GM23338 (cell line): ENCODE measurements around the gene ADGRF4. TPM values are rescaled to one million over a fixed set of nuclear protein-coding genes. Genes with fewer than 3 reads are reported as not detected.

ENCODE experiments used
- ATAC-seq: fragments of 200-7000 bp; cut with Tn5 transposase; 3 replicates; pipeline ENCODE4 v1.9.1; 2020
- DNase-seq: peaks from one replicate; pipeline ENCODE4 v3.0.0-alpha.2; 2015; ENCODE audit warnings: low spot score
- H2AFZ ChIP-seq: fragments of 200-600 bp; sonication (generic); 2 replicates; pipeline ENCODE4 v1.8.0; 2016; ENCODE audit warnings: antibody characterized with exemption, mild to moderate bottlenecking, moderate library complexity
- H3F3A ChIP-seq: fragments of 200-600 bp; sonication (generic); replicated peaks from 2 replicates; pipeline ENCODE4 v1.8.0; 2017; ENCODE audit warnings: antibody characterized with exemption, mixed run types, low read depth
- H3K27ac ChIP-seq: fragments of 200-600 bp; sonication (generic); 2 replicates; pipeline ENCODE4 v1.6.1; 2016; ENCODE audit warnings: low read depth
- H3K27me3 ChIP-seq: fragments of 200-600 bp; sonication (generic); 2 replicates; pipeline ENCODE4 v1.8.0; 2016; ENCODE audit warnings: mild to moderate bottlenecking, mixed run types, moderate library complexity; ENCODE audit not compliant: insufficient read depth
- H3K36me3 ChIP-seq: fragments of 200-600 bp; sonication (generic); 2 replicates; pipeline ENCODE4 v1.8.0; 2016; ENCODE audit warnings: mild to moderate bottlenecking; ENCODE audit not compliant: insufficient read depth
- H3K4me1 ChIP-seq: fragments of 200-600 bp; sonication (generic); 2 replicates; pipeline ENCODE4 v1.8.0; 2016; ENCODE audit warnings: mild to moderate bottlenecking, moderate library complexity; ENCODE audit not compliant: insufficient read depth
- H3K4me2 ChIP-seq: fragments of 200-600 bp; sonication (generic); 2 replicates; pipeline ENCODE4 v1.7.1; 2017; ENCODE audit warnings: mixed run types
- H3K4me3 ChIP-seq: fragments of 200-600 bp; sonication (generic); 2 replicates; pipeline ENCODE4 v1.6.1; 2016; ENCODE audit warnings: mixed run types
- H3K79me2 ChIP-seq: fragments of 200-600 bp; sonication (generic); replicated peaks from 2 replicates; pipeline ENCODE4 v1.8.0; 2017; ENCODE audit warnings: mild to moderate bottlenecking; ENCODE audit not compliant: insufficient read depth
- H3K9me2 ChIP-seq: fragments of 200-600 bp; sonication (generic); 2 replicates; pipeline ENCODE4 v1.8.0; 2017; ENCODE audit not compliant: insufficient read depth
- H4K20me1 ChIP-seq: fragments of 200-600 bp; sonication (generic); replicated peaks from 2 replicates; pipeline ENCODE4 v1.8.0; 2017; ENCODE audit warnings: mild to moderate bottlenecking; ENCODE audit not compliant: insufficient read depth
- H3K27ac Mint-ChIP-seq: 2 replicates; pipeline ENCODE4 v1.8.0; 2020; ENCODE audit warnings: inconsistent platforms, mild to moderate bottlenecking, moderate library complexity, mixed read lengths
- H3K27me3 Mint-ChIP-seq: 3 replicates; pipeline ENCODE4 v1.8.0; 2022; ENCODE audit warnings: low read depth, mild to moderate bottlenecking, moderate library complexity, mixed read lengths, inconsistent platforms; ENCODE audit not compliant: insufficient read depth, poor library complexity
- H3K36me3 Mint-ChIP-seq: 3 replicates; pipeline ENCODE4 v1.8.0; 2021; ENCODE audit warnings: low read depth, mild to moderate bottlenecking, inconsistent platforms, moderate library complexity, mixed read lengths
- H3K4me1 Mint-ChIP-seq: 3 replicates; pipeline ENCODE4 v1.8.0; 2020; ENCODE audit warnings: mild to moderate bottlenecking, inconsistent platforms, mixed read lengths
- H3K4me3 Mint-ChIP-seq: 3 replicates; pipeline ENCODE4 v1.8.0; 2021; ENCODE audit warnings: moderate library complexity, mild to moderate bottlenecking, inconsistent platforms, mixed read lengths
- H3K9me3 Mint-ChIP-seq: 3 replicates; pipeline ENCODE4 v1.8.0; 2020; ENCODE audit warnings: moderate library complexity, mild to moderate bottlenecking, inconsistent platforms, mixed read lengths
- CREB1 ChIP-seq: fragments of 250-450 bp; sonication (Bioruptor Pico); IDR thresholded peaks from 2 replicates; pipeline ENCODE4 v1.5.0; 2020; ENCODE audit warnings: low read depth, mild to moderate bottlenecking, moderate library complexity
- ETS1 ChIP-seq: IDR thresholded peaks from 2 replicates; pipeline ENCODE4 v1.6.1; 2016; ENCODE audit warnings: antibody characterized with exemption
- EZH2 ChIP-seq: fragments of 200-600 bp; sonication (generic); IDR thresholded peaks from one replicate; pipeline ENCODE4 v1.8.0; 2017; ENCODE audit warnings: antibody characterized with exemption, mild to moderate bottlenecking, low read depth; ENCODE audit not compliant: unreplicated experiment
- EZH2phosphoT487 ChIP-seq: fragments of 200-600 bp; sonication (generic); IDR thresholded peaks from one replicate; pipeline ENCODE4 v1.8.1; 2018; ENCODE audit warnings: antibody characterized with exemption; ENCODE audit not compliant: unreplicated experiment
- JUNB ChIP-seq: IDR thresholded peaks from one replicate; pipeline ENCODE4 v1.6.1; 2016; ENCODE audit warnings: antibody characterized with exemption; ENCODE audit not compliant: unreplicated experiment
- NANOG ChIP-seq: IDR thresholded peaks from 2 replicates; pipeline ENCODE4 v1.6.1; 2016; ENCODE audit warnings: antibody characterized with exemption, borderline replicate concordance
- POLR2AphosphoS5 ChIP-seq: IDR thresholded peaks from 2 replicates; pipeline ENCODE4 v1.6.1; 2016; ENCODE audit warnings: antibody characterized with exemption, low read depth
- REST ChIP-seq: IDR thresholded peaks from one replicate; pipeline ENCODE4 v1.6.1; 2018; ENCODE audit warnings: antibody characterized with exemption; ENCODE audit not compliant: unreplicated experiment
- STAT1 ChIP-seq: IDR thresholded peaks from one replicate; pipeline ENCODE4 v1.6.1; 2016; ENCODE audit warnings: antibody characterized with exemption; ENCODE audit not compliant: unreplicated experiment
- ZNF114 ChIP-seq: fragments of 250-450 bp; sonication (Bioruptor Pico); IDR thresholded peaks from 2 replicates; pipeline ENCODE4 v1.5.0; 2020; ENCODE audit warnings: mild to moderate bottlenecking, moderate library complexity
- ZNF462 ChIP-seq: fragments of 250-450 bp; sonication (Bioruptor Pico); IDR thresholded peaks from 2 replicates; pipeline ENCODE4 v1.5.0; 2020; ENCODE audit warnings: mild to moderate bottlenecking, moderate library complexity
- polyA plus RNA-seq: library from polyadenylated mRNA; unstranded; fragments of >200 nt; fragmentation: Nextera tagmentation; extraction: Ambion mirVana; gene quantifications from 2 replicates; pipeline ENCODE4 v1.2.1, GENCODE V29; 2016
- total RNA-seq: library from RNA; depleted of rRNA; stranded (reverse); fragments of >200 nt; shearing (Covaris generic); gene quantifications from 2 replicates; pipeline ENCODE4 v1.2.3, GENCODE V29; 2014

The ADGRF4 gene
- total and polyA plus RNA-seq, 2 experiments from 2014 or later, result not detected

DNA sequence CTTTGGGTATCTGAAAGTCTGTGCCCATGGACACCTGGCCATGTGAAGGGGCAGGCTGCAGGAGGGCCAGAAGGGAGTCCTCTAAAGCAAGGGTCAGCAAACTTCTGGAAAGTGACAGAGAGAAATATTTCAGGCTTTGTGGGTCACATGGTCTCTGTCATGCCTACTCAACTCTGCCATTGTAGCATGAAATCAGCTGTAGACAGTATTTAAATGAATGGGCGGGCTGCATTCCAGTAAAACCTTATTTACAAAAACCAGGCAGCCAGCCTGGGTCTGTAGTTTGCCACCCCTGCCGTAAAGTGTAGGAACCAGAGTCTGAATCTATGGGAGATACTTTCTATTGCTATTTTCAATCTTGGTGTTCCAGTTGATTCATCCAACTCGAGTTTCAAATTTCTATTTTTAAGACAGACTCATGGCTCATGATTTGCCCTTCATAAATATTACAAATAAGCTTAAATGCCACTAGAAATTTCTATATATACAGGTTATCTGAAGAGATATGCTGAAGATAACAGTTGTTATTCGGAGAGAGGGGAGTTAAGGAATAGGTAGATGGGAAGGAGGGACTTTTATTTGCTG lies 19.0 kb upstream of the ADGRF4 start:
- 0 out of 2 replicates have a peak overlapping the region, but pooled peaks have one; percentile 56 for H2AFZ ChIP-seq
- no peaks in the 10 kb centered on the region for H3K4me1 ChIP-seq
- TF ChIP-seq JUNB, result no peak
- TF ChIP-seq NANOG, result no peak
- no peak for TF ChIP-seq EZH2phosphoT487
- no peak for TF ChIP-seq ZNF114 (CRISPR knock-in tag)
- no peak for TF ChIP-seq ETS1
- TF ChIP-seq STAT1, result no peak
- TF ChIP-seq EZH2, result no peak
- H3F3A ChIP-seq, result no peaks in the 10 kb centered on the region
- ATAC-seq (no peak), DNase-seq (no peak)
- H3K9me2 ChIP-seq, result peaks cover 26% of the 10 kb centered on the region
- H3K27ac ChIP-seq, result no peak overlapping the region
- no peaks in the 10 kb centered on the region for H4K20me1 ChIP-seq
- H3K4me3 ChIP-seq, result no peak overlapping the region
- no peaks in the 10 kb centered on the region for H3K9me3 Mint-ChIP-seq
- no peak overlapping the region for H3K4me2 ChIP-seq
- H3K36me3 Mint-ChIP-seq, result no peaks in the 10 kb centered on the region
- H3K27ac Mint-ChIP-seq, result no peak overlapping the region
- H3K4me3 Mint-ChIP-seq, result no peak overlapping the region
- H3K27me3 ChIP-seq, result no peaks in the 10 kb centered on the region
- H3K27me3 Mint-ChIP-seq, result no peaks in the 10 kb centered on the region
- no peaks in the 10 kb centered on the region for H3K36me3 ChIP-seq
- no peaks in the 10 kb centered on the region for H3K4me1 Mint-ChIP-seq
- no peaks in the 10 kb centered on the region for H3K79me2 ChIP-seq

GRCh38 chr6:47680051-47680450 lies 18.3 kb upstream of the ADGRF4 start:
- peaks cover 26% of the 10 kb centered on the region for H3K9me2 ChIP-seq
- Mint-ChIP-seq H3K36me3 (no peaks in the 10 kb centered on the region), H3K4me3 (no peak overlapping the region), H3K9me3 (no peaks in the 10 kb centered on the region), H3K4me1 (no peaks in the 10 kb centered on the region), H3K27me3 (no peaks in the 10 kb centered on the region), H3K27ac (no peak overlapping the region)
- H4K20me1 ChIP-seq, result no peaks in the 10 kb centered on the region
- no peak overlapping the region for H3K4me2 ChIP-seq
- H3K4me1 ChIP-seq, result no peaks in the 10 kb centered on the region
- no peak for ATAC-seq
- H3K27ac ChIP-seq, result no peak overlapping the region
- no peaks in the 10 kb centered on the region for H3K36me3 ChIP-seq
- H3K4me3 ChIP-seq, result no peak overlapping the region
- H3K27me3 ChIP-seq, result no peaks in the 10 kb centered on the region
- no peaks in the 10 kb centered on the region for H3F3A ChIP-seq
- DNase-seq, result no peak
- no peak overlapping the region for H2AFZ ChIP-seq
- H3K79me2 ChIP-seq, result no peaks in the 10 kb centered on the region
- TF ChIP-seq REST, result no peak
- no peak for TF ChIP-seq CREB1 (CRISPR knock-in tag)
- no peak for TF ChIP-seq EZH2
- TF ChIP-seq POLR2AphosphoS5, result no peak
- TF ChIP-seq JUNB, result no peak
- TF ChIP-seq ZNF462 (CRISPR knock-in tag), result no peak
- no peak for TF ChIP-seq NANOG
- no peak for TF ChIP-seq STAT1
